SKM-1 treated with dmso at 0.1 percent for 144 hours (cell line): ENCODE data around the gene GCNT1.
"Not testable (repeated sequence)": the region's sequence is repeated elsewhere in the genome, so short reads cannot be mapped to it uniquely, and the experiment has no call there.

ENCODE experiments used
- DNase-seq: peaks from one replicate; lab custom pipeline; 2025; ENCODE audit not compliant: unreplicated experiment; lab: John Stamatoyannopoulos, UW

The GCNT1 gene

GRCh38 chr9:76531231-76531780, 72.3 kb downstream of the GCNT1 start:
- no peak for DNase-seq

GRCh38 chr9:76532877-76533276, 73.9 kb downstream of the GCNT1 start:
- not testable (repeated sequence) for DNase-seq

GRCh38 chr9:76534026-76534425, 75.0 kb downstream of the GCNT1 start:
- DNase-seq = no peak

- DNase-seq = no peak
Measured at GRCh38 chr9:76537150-76537646, 78.2 kb downstream of the GCNT1 start.

GRCh38 chr9:76539180-76539579, 80.2 kb downstream of the GCNT1 start:
- DNase-seq = no peak

- DNase-seq = no peak
Measured at GRCh38 chr9:76542360-76542759, 83.4 kb downstream of the GCNT1 start.

GRCh38 chr9:76545191-76545590, 86.2 kb downstream of the GCNT1 start:
- no peak for DNase-seq

GRCh38 chr9:76552181-76552580, 93.2 kb downstream of the GCNT1 start:
- no peak for DNase-seq

GRCh38 chr9:76552751-76553455, 93.9 kb downstream of the GCNT1 start:
- no peak for DNase-seq

- DNase-seq = no peak
Measured at GRCh38 chr9:76553680-76554079, 94.7 kb downstream of the GCNT1 start.
